Activated naive CD4-positive, alpha-beta T cell treated with anti-CD3 and anti-CD28 coated beads, Interleukin-2, amount 50 U/mL, for 24 hours (primary cell): ENCODE results near the gene MVB12A.

ENCODE experiments used
- H3K27ac Mint-ChIP-seq: one replicate; pipeline ENCODE4 v1.8.0; 2021; ENCODE audit warnings: mild to moderate bottlenecking, mixed read lengths
- H3K27me3 Mint-ChIP-seq: one replicate; pipeline ENCODE4 v1.8.0; 2021; ENCODE audit warnings: mixed read lengths
- H3K36me3 Mint-ChIP-seq: one replicate; pipeline ENCODE4 v1.8.0; 2021; ENCODE audit warnings: mixed read lengths
- H3K4me1 Mint-ChIP-seq: one replicate; pipeline ENCODE4 v1.8.0; 2021; ENCODE audit warnings: mixed read lengths
- H3K4me3 Mint-ChIP-seq: one replicate; pipeline ENCODE4 v1.8.0; 2021; ENCODE audit warnings: mild to moderate bottlenecking, mixed read lengths
- H3K9me3 Mint-ChIP-seq: one replicate; pipeline ENCODE4 v1.8.0; 2021; ENCODE audit warnings: mixed read lengths

MVB12A gene

DNA sequence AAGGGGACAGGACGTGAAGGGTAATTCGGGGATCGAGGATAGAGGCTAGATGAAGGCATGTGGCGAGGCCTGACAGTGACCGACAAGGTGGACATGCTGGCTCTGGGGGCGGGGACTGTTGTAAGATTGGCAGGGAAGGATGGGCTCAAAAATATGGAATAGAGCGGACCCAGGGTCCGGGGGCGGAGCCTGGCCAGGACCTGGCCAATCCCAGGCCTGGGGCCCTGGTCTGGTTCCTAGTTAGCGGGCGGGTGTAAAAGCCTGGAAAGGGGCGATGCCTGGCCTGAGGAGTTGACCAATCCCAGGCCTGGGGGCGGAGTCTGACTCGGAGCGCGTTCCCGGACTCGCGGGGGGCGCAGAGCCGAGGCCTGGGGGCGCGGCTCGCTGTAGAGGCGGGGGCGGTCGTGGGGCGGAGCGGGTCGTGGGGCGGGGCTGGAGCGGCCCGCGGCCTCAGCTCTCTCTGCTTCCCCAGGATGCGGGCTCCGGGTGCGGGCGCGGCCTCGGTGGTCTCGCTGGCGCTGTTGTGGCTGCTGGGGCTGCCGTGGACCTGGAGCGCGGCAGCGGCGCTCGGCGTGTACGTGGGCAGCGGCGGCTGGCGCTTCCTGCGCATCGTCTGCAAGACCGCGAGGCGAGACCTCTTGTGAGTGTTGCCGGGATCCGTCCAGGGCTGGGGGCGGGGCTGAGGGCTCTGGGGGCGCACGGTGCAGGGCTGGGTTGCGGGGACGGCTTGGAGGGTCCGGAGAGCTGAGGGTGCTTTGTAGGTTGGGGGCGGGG lies 50.4 kb downstream of the MVB12A start, which contains the start of gene SLC27A1:
Gene SLC27A1 (plus strand): TSS at position 457 of the 774 bp plus-strand sequence. CDS start 17 bp downstream, at position 474.
- peak within 1 kb of the TSS; percentile 93 for H3K27ac Mint-ChIP-seq
- no peaks in the 10 kb centered on the region for H3K27me3 Mint-ChIP-seq
- no peaks in the 10 kb centered on the region for H3K36me3 Mint-ChIP-seq
- H3K4me3 Mint-ChIP-seq, result peak within 1 kb of the TSS; percentile 93
- H3K9me3 Mint-ChIP-seq, result no peaks in the 10 kb centered on the region
- peaks cover 33% of the 10 kb centered on the region for H3K4me1 Mint-ChIP-seq

DNA sequence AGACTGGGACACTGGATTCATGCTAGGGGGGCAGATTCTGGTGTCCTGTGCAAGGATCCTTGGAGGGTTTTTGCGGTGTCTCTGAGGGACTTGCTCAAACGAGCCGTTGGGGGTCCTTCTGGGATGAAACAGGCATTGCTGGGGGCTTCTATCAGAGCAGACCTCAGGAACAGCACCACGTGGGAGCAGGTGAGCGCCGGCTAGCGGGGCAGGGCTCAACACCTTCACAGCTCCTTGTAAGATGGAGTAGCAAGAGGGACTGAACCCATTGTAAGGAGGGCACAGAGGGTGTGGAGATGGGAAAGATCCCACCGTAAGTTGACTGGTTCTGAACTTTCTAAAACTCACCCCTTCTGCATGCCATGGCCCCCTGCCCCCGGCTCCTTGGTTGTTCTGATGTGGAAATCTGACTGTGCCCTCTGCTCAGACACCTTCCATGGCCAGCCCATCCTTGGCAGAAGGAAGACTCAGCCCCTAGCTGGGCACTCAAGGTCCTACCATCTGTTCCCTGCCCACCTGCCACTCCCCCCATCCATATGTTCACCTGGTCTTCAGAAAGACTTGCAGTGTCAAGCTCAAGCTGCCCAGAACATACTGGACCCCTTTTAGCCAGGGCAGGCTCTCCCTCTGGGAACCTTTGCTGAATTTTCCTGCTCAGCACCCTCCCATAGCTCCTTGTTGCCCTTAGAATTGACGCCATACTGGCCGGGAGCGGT lies 51.7 kb downstream of the MVB12A start:
- H3K9me3 Mint-ChIP-seq, result no peaks in the 10 kb centered on the region
- H3K27ac Mint-ChIP-seq, result no peak overlapping the region
- H3K4me1 Mint-ChIP-seq, result peaks cover 26% of the 10 kb centered on the region
- no peaks in the 10 kb centered on the region for H3K27me3 Mint-ChIP-seq
- H3K36me3 Mint-ChIP-seq, result no peaks in the 10 kb centered on the region
- H3K4me3 Mint-ChIP-seq, result peak overlapping the region; percentile 93

DNA sequence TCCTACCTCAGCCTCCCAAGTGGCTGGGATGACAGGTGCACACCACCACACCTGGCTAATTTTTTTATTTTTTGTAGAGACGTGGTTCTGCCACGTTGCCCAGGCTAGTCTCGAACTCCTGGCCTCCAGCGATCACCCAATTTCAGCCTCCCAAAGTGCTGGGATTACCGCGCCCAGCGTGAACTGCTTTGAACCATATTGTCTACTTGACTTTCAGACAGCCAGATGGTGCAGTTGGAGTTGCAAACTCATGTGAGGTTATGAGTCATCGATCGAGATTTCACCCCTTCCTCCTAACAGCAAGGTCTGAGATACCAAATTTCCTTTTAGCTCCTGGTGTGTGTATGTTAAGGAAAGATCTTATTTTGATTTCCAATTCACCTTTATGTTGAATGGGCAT lies 53.2 kb downstream of the MVB12A start:
- Mint-ChIP-seq H3K27ac (peak overlapping the region; percentile 41), H3K36me3 (no peaks in the 10 kb centered on the region), H3K4me1 (peaks cover 26% of the 10 kb centered on the region), H3K9me3 (no peaks in the 10 kb centered on the region), H3K27me3 (no peaks in the 10 kb centered on the region), H3K4me3 (peak overlapping the region; percentile 33)
